MM.1S (cell line): ENCODE results near the gene GATAD2B.

Experiments
- EZH2phosphoT487 ChIP-seq: fragments of 300-600 bp; sonication (generic); IDR thresholded peaks from 2 replicates; pipeline ENCODE4 v1.6.1; 2018; ENCODE audit warnings: antibody characterized with exemption, low read length
- TF ChIP-seq, protein P1 (sequence below): fragments of 300-600 bp; sonication (generic); IDR thresholded peaks from 2 replicates; pipeline ENCODE4 v1.5.1; 2016; ENCODE audit warnings: antibody characterized with exemption, low read length, mixed read lengths

DNA sequence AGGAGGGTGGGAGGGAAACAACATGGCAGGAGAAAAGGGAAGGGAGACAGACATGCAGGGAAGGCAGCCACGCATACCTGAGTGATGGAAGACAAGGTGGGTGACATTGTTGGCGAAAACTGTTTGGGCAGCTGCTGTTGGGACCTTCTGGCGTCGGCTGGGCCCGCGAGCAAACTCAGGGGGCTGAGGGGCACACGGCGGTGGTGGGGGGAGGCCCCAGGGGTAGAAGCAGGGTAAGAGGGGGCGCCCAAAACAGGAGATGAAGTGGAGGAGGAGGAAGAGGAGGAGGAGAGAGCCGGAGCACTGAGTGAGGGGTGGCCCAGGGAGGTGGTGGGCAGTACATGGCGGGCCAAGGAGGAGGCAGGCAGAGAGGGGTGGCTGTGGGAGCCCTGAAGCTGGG, 28.4 kb upstream of the GATAD2B start:
- TF ChIP-seq, protein P1, sequence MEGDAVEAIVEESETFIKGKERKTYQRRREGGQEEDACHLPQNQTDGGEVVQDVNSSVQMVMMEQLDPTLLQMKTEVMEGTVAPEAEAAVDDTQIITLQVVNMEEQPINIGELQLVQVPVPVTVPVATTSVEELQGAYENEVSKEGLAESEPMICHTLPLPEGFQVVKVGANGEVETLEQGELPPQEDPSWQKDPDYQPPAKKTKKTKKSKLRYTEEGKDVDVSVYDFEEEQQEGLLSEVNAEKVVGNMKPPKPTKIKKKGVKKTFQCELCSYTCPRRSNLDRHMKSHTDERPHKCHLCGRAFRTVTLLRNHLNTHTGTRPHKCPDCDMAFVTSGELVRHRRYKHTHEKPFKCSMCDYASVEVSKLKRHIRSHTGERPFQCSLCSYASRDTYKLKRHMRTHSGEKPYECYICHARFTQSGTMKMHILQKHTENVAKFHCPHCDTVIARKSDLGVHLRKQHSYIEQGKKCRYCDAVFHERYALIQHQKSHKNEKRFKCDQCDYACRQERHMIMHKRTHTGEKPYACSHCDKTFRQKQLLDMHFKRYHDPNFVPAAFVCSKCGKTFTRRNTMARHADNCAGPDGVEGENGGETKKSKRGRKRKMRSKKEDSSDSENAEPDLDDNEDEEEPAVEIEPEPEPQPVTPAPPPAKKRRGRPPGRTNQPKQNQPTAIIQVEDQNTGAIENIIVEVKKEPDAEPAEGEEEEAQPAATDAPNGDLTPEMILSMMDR: no peak
- TF ChIP-seq EZH2phosphoT487: no peak
